ENCODE results near the gene UTS2.

GRCh38 chr1:7846656-7847055 lies 6.2 kb downstream of the UTS2 start:
- no peak for TF ChIP-seq CTCF (IDR thresholded peaks at IDR 0.05)
- no peak for TF ChIP-seq EP300 (IDR thresholded peaks at IDR 0.05)
- no peak for TF ChIP-seq POLR2A (IDR thresholded peaks at IDR 0.05)
